Muscle layer of duodenum (tissue), 2 donors: ENCODE data around the gene ZNF839.
A peak's percentile ranks its signal among the peaks of the same experiment; 100 is the strongest.

Experiments used
- H3K27ac ChIP-seq: one replicate; pipeline ENCODE4 v1.7.0; 2013; ENCODE audit warnings: mild to moderate bottlenecking, low read length
- H3K27me3 ChIP-seq: one replicate; pipeline ENCODE4 v1.7.0; 2013; ENCODE audit warnings: low read depth, mild to moderate bottlenecking, control low read depth, low read length
- H3K36me3 ChIP-seq, 2 donors: one replicate each; pipeline ENCODE4 v1.7.0; 2013; ENCODE audit warnings: low read length in 2 of 2, control low read depth in 1 of 2, mild to moderate bottlenecking in 1 of 2; ENCODE audit not compliant: insufficient read depth in 2 of 2, control insufficient read depth in 1 of 2
- H3K4me1 ChIP-seq, 2 donors: one replicate each; pipeline ENCODE4 v1.7.0; 2013; ENCODE audit warnings: low read length in 2 of 2, mild to moderate bottlenecking in 2 of 2, control low read depth in 1 of 2, moderate library complexity in 1 of 2; ENCODE audit not compliant: insufficient read depth in 2 of 2, control insufficient read depth in 1 of 2
- H3K4me3 ChIP-seq, 2 donors: one replicate each; pipeline ENCODE4 v1.7.0; 2013; ENCODE audit warnings: low read length in 2 of 2, low read depth in 1 of 2, mild to moderate bottlenecking in 1 of 2
- H3K9me3 ChIP-seq, 2 donors: one replicate each; pipeline ENCODE4 v1.7.0; 2013; ENCODE audit warnings: low read length in 2 of 2, control low read depth in 1 of 2, mild to moderate bottlenecking in 1 of 2; ENCODE audit not compliant: control insufficient read depth in 1 of 2
- donor health status: healthy.

ZNF839 gene

DNA sequence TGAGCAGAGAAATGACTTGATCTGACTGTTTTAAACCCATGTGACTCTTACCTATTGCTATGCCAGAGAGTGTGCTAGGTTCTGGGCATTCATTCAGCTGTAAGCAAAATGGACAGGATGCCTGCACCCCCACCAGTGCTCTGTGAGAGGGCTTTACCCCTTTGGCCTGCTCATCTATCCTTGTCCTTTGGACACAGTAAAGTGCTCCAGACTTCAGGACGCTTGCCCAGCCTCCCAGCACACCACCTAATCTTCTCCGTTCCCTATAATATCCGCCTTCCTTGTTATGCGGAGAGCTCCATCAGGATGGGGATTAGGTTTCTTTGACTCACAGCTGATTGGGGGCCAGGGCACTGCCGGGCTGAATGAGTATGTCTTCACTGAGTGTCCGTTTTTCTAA lies 4.4 kb upstream of the ZNF839 start:
- Histone ChIP-seq H3K27ac (no peak overlapping the region), H3K9me3 (no peaks in the 10 kb centered on the region), H3K4me3 (no peak overlapping the region), H3K36me3 (no peaks in the 10 kb centered on the region), H3K27me3 (no peaks in the 10 kb centered on the region), H3K4me1 (peaks cover 6 to 25% of the 10 kb centered on the region in 2 donors)

DNA sequence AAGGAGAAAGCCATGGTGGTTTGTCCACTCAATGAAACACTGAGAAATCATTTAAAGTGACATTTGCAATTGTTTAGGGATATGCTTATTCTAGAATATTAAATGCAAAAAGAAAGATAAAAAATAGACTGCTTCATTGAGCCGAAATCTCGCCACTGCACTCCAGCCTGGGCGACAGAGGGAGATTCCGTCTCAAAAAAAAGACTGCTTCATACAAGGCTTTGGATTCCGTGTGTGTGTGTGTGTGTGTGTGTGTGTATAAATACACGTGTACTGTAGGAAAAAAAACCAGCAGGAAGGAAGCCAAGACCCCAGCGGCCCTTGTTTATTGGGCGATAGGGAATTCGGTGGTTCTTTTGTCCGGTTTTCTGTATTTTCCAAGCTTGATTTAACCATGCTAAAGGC lies 3.2 kb upstream of the ZNF839 start:
- no peaks in the 10 kb centered on the region for H3K36me3 ChIP-seq
- peak overlapping the region; percentile 76 to 85 for H3K4me3 ChIP-seq
- peaks cover 13 to 35% of the 10 kb centered on the region in 2 donors for H3K4me1 ChIP-seq

DNA sequence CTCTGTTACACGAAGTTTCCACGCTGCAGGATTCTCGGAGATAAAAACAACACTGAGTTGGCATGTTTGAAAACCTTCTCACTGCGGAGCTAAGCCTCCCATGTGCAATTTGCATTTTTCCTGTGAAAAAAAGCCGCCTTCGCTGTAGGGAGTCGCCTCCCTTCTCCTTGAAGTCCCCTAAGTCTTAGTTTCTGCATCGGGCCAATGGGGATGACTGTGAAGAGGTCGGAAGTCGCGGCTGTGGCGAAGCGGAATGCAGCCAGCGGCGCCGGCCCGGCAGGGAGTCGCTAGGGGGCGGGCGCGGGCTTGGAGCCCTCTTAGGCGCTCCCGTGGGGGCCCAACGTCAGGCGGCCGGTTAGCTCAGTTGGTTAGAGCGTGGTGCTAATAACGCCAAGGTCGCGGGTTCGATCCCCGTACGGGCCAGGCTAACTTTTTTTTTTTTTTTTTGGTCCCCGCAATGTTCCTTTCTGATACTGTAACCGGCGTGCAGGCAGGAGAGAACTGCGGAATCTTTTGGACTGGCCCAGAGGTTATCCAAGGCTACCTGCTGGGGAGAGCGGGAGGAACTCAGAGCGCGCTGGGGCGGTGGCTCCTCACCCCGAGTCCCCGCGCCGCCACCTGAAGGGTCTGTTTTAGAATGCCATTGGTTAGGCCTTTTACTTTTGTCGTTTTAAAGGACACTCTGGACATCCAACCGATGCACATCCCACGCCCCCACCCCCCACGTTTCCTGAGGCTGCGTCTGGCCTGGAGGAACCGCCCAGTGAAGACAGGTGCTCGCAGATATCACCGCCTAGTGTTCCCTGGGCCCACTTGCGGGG lies 2.6 kb upstream of the ZNF839 start:
- Histone ChIP-seq H3K36me3 (no peaks in the 10 kb centered on the region), H3K9me3 (no peaks in the 10 kb centered on the region), H3K27me3 (no peaks in the 10 kb centered on the region), H3K27ac (peak overlapping the region; percentile 76), H3K4me3 (peak overlapping the region; percentile 76 to 85), H3K4me1 (peaks cover 13 to 35% of the 10 kb centered on the region in 2 donors)

More for the DNA sequence above, 3.2 kb upstream of the ZNF839 start:
- H3K27ac ChIP-seq = no peak overlapping the region
- H3K9me3 ChIP-seq = no peaks in the 10 kb centered on the region
- no peaks in the 10 kb centered on the region for H3K27me3 ChIP-seq

DNA sequence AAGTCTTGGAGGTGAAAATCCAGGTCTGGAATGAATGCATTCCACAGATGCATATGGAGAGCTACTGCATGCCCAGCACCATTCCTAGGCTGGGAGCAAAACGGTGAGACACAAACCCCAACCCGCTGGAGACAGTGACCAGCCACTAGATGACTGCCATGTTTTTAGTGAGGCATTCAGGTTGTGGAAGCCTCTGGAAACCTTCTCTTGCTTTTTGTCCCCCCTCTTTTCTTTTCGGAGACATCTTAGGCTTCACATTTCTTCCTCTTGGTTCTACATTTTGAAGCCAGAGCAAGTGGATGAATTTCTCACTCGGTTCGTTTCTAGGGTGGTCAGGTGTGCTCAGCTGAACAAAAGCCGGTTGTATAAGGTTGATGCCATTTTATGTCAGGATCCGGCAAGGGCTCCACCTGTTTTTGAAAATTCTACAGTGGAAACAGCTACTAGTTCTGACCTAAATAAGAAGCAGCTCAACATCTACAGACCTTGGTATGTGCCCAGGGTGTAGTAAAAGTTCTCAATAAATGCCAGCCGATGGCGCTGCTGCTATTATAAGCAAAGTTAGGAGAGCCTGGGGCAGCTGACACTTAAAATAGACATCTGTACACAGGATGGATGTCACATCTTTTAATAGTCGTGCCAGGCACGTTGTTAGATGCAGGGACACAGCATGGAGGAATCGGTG lies 1.8 kb upstream of the ZNF839 start:
- Histone ChIP-seq H3K27me3 (no peaks in the 10 kb centered on the region), H3K4me3 (peak overlapping the region; percentile 72 to 76), H3K4me1 (peaks cover 13 to 35% of the 10 kb centered on the region in 2 donors), H3K27ac (peak overlapping the region; percentile 76), H3K36me3 (no peaks in the 10 kb centered on the region), H3K9me3 (no peaks in the 10 kb centered on the region)

DNA sequence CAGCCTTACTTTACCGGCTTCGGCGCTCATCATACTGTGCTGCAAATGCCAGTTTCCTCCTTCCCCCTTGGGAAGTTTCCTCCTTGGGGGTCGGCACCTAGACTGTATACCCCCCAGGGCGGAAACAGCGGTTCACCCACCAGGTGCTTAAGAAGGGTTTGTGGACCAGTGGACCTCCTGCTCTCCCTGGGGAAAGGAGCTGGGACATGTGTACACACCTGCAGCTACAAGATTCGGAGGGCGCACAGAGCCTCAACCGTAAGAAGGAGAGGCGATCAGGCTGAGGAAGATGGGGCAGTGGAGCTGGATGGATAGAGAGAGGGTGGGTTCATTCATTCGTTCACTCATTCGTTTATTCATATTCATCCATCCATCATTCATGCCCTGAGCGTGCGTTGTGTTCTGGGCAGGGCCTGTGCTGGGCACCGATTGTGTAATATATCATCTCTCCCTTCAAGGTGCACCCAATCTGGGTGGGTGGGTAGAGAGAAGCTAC lies 717 bp upstream of the ZNF839 start:
- peak overlapping the region; percentile 75 to 94 for H3K4me3 ChIP-seq
- H3K9me3 ChIP-seq = no peaks in the 10 kb centered on the region
- peak overlapping the region; percentile 98 for H3K27ac ChIP-seq
- H3K4me1 ChIP-seq = peaks cover 13 to 34% of the 10 kb centered on the region in 2 donors
- H3K36me3 ChIP-seq = no peaks in the 10 kb centered on the region
- no peaks in the 10 kb centered on the region for H3K27me3 ChIP-seq

DNA sequence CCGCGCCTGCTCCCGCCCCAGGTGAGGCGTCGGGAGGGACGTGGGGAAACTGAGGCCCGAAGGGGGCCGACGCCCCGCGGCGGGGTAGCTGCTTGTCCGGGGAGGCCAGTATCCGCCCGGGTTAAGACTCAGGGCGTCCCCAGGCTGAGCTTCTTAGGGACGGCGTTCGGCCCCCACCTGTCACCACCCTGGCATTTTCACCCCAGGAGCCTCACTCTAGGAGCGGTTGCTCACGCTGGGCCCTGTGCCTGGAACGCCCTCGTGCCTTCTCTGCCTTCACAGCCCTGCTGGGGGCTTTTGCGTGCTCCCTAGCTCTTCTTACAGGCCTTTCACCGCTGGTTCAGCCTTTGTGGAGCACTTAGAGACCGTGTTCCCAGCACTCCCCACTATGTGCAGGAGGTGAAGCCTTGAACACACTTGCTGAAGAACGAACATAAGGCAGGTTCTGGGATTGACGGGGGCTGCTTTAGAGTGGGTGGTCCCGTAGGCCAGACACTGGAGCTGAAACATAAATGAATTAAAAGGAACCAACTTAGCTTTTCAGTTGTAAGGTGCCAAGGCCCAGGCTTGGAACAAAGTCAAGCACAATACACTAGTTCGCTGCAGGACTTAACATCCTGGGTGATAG lies 601 bp downstream of the ZNF839 start:
- H3K36me3 ChIP-seq = no peaks in the 10 kb centered on the region
- H3K4me3 ChIP-seq = peak overlapping the region; percentile 65 to 75
- no peaks in the 10 kb centered on the region for H3K9me3 ChIP-seq
- H3K4me1 ChIP-seq = peaks cover 13 to 28% of the 10 kb centered on the region in 2 donors
- no peaks in the 10 kb centered on the region for H3K27me3 ChIP-seq
- H3K27ac ChIP-seq = peak overlapping the region; percentile 90

DNA sequence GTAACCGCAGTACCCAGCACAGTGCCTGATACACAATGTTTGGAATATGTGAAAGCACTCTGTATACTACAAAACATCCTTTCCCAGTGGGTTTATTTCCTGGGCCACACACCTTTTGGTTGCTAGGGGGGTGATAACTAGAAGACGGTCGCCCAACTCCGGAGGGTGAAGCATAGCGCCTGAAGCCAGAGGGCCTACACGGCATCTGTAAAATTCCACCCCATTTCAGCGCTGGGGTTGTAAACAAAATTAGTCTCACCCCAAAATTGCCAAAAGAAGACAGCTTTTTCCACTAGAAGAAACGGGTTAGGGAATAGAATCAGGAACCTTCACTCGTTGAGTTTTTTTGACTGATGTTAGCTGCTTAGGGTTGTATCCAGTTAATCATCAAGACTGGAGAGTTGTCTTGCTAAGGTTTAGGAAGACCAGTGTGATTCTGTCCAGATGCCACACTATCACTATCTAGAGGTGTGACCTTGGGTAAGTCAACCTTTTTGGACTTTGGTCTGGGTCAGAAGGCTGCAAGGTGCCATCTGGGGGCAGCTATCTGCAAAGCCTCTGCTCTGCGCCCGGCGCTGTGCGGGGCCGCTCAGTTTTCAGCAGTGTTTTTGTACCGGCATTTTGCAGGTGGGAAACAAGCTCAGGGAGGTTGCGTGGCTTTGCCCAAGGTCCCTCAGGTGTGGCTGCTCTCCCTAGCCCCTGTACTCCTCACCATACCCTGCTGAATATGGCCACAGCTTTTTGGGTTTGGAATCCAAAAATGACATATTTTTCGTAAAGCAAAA lies 1.3 kb downstream of the ZNF839 start:
- peak overlapping the region; percentile 65 to 75 for H3K4me3 ChIP-seq
- no peaks in the 10 kb centered on the region for H3K27me3 ChIP-seq
- peaks cover 0 to 4% of the 10 kb centered on the region in 2 donors for H3K36me3 ChIP-seq
- H3K9me3 ChIP-seq = no peaks in the 10 kb centered on the region
- H3K4me1 ChIP-seq = peaks cover 13 to 26% of the 10 kb centered on the region in 2 donors
- H3K27ac ChIP-seq = peak overlapping the region; percentile 90

DNA sequence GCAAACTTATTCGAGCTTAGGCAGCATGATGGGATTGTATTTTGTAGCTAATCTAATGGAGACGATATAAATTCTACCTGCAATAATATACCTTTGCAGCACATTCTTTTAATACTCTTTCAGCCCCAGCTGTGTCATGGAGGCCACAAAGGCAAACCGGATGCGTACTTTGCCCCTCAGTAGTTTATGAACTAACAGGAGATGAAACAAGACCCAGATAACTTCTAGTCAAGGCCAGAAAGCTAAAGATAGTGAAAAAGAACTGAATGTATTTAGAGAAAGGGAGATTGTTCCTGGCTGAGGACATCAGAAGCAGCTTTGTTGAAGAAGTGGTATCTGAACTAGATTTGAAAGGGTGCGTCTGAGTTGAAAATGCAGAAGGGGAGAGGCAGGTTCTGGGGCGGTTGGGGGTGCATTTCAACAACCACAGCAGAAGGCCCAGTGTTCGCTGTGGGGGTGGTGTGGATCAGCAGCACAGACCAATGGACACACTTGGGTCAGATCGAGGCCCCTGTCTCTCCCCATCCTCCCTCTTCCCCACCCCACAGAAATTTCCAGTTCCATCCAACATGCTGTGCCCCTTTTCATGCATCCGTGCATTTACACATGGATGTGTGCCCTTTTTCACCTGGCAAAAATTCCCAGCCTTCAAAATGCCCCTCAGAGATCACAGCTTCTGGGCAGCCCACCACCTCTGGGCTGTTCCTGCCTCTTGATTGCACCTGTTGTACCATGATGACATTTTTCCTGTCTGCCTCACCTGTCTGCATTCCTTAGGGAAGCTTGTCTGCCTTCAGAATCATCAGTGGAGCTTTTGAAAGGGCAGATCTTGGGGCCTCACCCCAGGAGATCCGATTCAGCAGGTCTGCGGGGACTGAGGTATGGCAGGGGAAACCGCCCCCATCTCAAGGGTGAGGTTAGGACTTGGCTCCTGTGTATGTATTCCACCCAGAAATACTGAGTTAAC lies 2.2 kb downstream of the ZNF839 start:
- H3K36me3 ChIP-seq = peaks cover 3 to 11% of the 10 kb centered on the region in 2 donors
- no peaks in the 10 kb centered on the region for H3K9me3 ChIP-seq
- no peak overlapping the region for H3K27ac ChIP-seq
- H3K4me3 ChIP-seq = no peak overlapping the region
- H3K27me3 ChIP-seq = no peaks in the 10 kb centered on the region
- H3K4me1 ChIP-seq = peaks cover 13 to 18% of the 10 kb centered on the region in 2 donors

DNA sequence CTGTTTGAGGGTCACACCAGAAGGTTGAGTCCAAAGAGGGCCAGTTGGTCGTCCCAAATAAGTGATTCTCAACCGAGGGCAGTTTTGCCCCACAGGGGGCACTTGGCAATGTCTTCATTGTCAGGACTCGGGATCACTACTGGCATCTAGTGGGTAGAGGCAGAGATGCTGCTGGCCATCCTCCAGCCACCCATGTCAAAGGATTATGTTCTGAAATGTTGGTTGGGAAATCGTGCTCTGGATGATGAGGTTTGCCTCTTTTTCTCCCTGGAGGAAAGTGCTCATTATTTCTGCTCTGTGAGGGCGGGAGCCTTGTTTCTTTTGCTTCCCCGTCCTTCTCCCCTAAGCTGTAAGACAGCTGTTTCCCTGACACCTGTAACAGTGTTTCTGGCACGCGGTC lies 3.6 kb downstream of the ZNF839 start:
- H3K27me3 ChIP-seq = no peaks in the 10 kb centered on the region
- no peaks in the 10 kb centered on the region for H3K9me3 ChIP-seq
- H3K27ac ChIP-seq = no peak overlapping the region
- H3K4me1 ChIP-seq = peaks cover 13% of the 10 kb centered on the region in 2 donors
- H3K36me3 ChIP-seq = peaks cover 3 to 11% of the 10 kb centered on the region in 2 donors
- no peak overlapping the region for H3K4me3 ChIP-seq

DNA sequence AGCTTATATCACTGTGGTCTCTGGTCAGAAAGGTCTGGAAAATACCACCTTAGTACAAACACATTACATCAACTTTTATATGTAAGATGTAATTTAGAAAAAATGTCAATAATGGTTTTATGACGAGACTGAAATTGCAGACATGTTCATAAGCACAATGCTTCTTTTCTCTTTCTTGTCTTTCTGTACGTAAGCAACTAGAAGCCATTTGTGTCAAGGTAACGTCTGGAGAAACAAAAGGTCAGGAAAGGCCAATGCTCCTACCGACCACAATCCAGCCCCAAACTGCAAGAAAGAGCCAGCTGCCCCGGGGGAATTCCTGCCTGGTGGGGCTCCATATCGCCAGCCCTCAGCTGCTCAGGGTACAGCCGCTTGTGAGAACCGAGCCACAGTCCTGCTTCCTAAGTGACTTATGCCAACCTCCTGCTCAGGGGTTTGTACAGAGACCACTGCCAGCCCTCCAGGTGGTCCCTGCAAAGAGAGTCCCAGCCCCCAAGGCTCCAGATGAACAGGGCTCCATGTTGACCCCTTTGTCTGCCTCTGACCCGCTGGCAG lies 6.3 kb downstream of the ZNF839 start:
- no peaks in the 10 kb centered on the region for H3K27me3 ChIP-seq
- H3K9me3 ChIP-seq = no peaks in the 10 kb centered on the region
- H3K4me1 ChIP-seq = peaks cover under 1 to 6% of the 10 kb centered on the region in 2 donors
- peaks cover 3 to 11% of the 10 kb centered on the region in 2 donors for H3K36me3 ChIP-seq
- no peak overlapping the region for H3K4me3 ChIP-seq
- no peak overlapping the region for H3K27ac ChIP-seq
